Stimulated activated naive CD8-positive, alpha-beta T cell treated with anti-CD3 and anti-CD28 coated beads, Interleukin-15, amount 100 ng/mL, for 72 hours (primary cell): Measurements from ENCODE around the gene ADAM19.
A peak's percentile ranks its signal among the peaks of the same experiment; 100 is the strongest.

Experiments used
- ATAC-seq: fragments of 150-1000 bp; cut with Tn5 transposase; 2 replicates; pipeline ENCODE4 v1.10.0; 2021; ENCODE audit warnings: mild to moderate bottlenecking, moderate library complexity
- DNase-seq, 2 donors: peaks; one replicate each; pipeline ENCODE4 v3.0.0; 2021 to 2022
- H3K27ac Mint-ChIP-seq, 2 donors: one replicate each; pipeline ENCODE4 v1.8.0; 2022; ENCODE audit warnings: mild to moderate bottlenecking in 2 of 2, mixed read lengths in 2 of 2, moderate library complexity in 2 of 2
- H3K27me3 Mint-ChIP-seq: one replicate; pipeline ENCODE4 v1.8.0; 2022; ENCODE audit warnings: mixed read lengths
- H3K4me1 Mint-ChIP-seq: one replicate; pipeline ENCODE4 v1.8.0; 2022; ENCODE audit warnings: mild to moderate bottlenecking, mixed read lengths
- H3K4me3 Mint-ChIP-seq, 2 donors: one replicate each; pipeline ENCODE4 v1.8.0; 2022; ENCODE audit warnings: mild to moderate bottlenecking in 2 of 2, mixed read lengths in 2 of 2, moderate library complexity in 1 of 2
- H3K9me3 Mint-ChIP-seq, 2 donors: one replicate each; pipeline ENCODE4 v1.8.0; 2022; ENCODE audit warnings: mixed read lengths in 2 of 2

ADAM19 gene

DNA sequence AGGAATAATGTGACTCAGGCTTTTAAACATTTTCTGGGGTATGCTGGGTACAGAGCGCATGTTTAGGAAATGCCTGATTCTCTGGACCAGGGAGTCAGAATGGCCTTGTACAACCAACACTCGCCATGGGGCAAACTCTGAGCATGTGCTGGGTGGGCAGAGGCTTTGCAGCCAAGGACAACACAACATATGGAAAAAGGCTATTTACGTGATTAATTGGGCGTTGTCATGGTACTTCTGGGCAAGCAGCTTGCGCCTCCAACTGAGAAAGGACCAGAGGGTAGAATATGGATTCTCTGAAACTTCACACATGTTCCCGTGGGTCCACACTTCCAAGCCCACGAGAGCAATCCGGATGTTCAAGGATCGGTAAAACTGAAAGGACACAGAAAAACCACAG lies 66.5 kb downstream of the ADAM19 start:
- ATAC-seq = no peak
- no peak overlapping the region for H3K27ac Mint-ChIP-seq
- no peak for DNase-seq
- H3K27me3 Mint-ChIP-seq = peaks cover 28% of the 10 kb centered on the region
- H3K9me3 Mint-ChIP-seq = no peaks in the 10 kb centered on the region
- H3K4me1 Mint-ChIP-seq = no peaks in the 10 kb centered on the region
- no peak overlapping the region for H3K4me3 Mint-ChIP-seq

DNA sequence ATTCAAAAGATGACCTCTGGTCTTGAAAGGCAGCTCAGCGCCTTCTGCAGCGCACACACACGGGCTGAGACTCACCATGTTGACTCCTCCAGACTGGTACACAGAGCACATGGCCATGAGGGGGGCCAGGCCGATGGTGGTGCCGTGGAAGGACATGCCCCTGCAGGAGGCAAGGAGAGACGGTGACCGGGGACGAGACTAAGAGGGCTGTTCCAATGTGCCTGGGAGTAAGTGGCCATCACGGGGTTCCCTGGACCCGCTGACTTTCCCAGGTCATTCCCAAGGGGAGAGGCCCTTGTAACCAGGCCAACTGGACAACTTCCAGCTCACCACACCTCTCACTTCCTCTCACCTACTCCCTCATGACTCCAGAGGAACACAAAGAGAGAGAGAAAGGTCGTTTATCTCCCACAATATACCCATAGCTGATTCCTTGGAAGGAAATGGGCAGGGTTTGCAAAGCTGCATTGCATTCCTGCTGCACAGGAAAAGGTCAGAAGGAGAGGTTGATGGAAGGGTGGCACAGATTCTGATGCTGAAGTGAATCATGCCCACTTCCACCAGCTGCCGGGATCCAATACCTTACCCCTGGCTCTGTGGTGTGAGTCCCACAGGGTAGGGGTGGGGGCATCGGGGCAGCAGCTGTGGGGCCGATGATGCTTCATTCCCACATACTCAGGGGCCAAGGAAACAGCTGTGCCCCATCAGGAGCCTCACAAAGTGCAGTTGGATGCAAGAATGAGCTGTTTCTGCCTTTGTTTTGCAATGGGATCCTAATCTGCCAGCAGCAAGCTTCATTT lies 68.4 kb downstream of the ADAM19 start:
- peaks cover 3% of the 10 kb centered on the region for H3K4me1 Mint-ChIP-seq
- no peak overlapping the region for H3K27ac Mint-ChIP-seq
- H3K4me3 Mint-ChIP-seq = no peak overlapping the region
- H3K27me3 Mint-ChIP-seq = peaks cover 28% of the 10 kb centered on the region
- no peak for DNase-seq
- no peak for ATAC-seq
- no peaks in the 10 kb centered on the region for H3K9me3 Mint-ChIP-seq

GRCh38 chr5:157506066-157506590 lies 69.4 kb downstream of the ADAM19 start:
- Mint-ChIP-seq H3K4me1 (peaks cover 4% of the 10 kb centered on the region), H3K27ac (peak overlapping the region in 1 of 2 donors; percentile 35), H3K27me3 (peaks cover 28% of the 10 kb centered on the region), H3K9me3 (no peaks in the 10 kb centered on the region), H3K4me3 (no peak overlapping the region)
- DNase-seq (no peak), ATAC-seq (no peak)

DNA sequence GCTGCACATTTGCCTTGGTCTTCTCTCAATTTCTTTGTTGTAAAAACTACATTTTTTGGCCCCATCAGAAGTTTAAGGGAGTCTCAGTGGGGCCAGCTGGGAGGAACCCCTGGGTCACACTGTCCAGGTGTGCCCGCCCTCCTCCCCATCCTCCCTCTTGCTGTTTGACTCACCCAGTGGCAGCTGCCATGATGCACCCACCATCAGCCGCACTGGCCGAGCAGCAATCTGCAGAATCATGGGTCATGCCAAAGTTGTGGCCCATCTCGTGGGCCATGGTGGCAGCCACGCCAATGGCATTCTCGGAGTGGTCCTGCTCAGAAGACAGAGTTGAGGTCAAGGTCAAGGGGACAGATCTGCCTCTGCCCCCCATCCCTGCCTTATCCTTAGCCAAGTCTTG lies 70.1 kb downstream of the ADAM19 start:
- Mint-ChIP-seq H3K27me3 (peaks cover 28% of the 10 kb centered on the region), H3K4me1 (peaks cover 4% of the 10 kb centered on the region), H3K4me3 (no peak overlapping the region), H3K9me3 (no peaks in the 10 kb centered on the region), H3K27ac (no peak overlapping the region)
- no peak for DNase-seq
- no peak for ATAC-seq

DNA sequence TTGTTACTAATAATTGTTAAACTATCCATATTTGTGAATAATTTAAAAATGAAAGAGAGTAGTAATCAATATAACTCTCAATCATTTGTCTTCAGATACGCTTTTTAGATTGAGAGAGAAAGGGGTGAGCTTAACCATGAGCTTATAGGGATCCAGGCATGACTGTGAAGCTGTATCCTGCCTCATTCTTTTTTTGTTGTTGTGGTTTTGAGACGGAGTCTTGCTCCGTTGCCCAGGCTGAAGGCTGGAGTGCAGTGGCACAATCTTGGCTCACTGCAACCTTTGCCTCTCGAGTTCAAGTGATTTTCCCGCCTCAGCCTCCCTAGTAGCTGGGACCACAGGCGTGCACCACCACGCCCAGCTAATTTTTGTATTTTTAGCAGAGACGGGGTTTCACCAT lies 71.5 kb downstream of the ADAM19 start:
- ATAC-seq (no peak), DNase-seq (no peak)
- Mint-ChIP-seq H3K9me3 (no peaks in the 10 kb centered on the region), H3K27ac (no peak overlapping the region), H3K4me1 (peaks cover 4% of the 10 kb centered on the region), H3K4me3 (no peak overlapping the region), H3K27me3 (peaks cover 24% of the 10 kb centered on the region)

- Mint-ChIP-seq H3K4me3 (no peak overlapping the region), H3K27me3 (peaks cover 16% of the 10 kb centered on the region), H3K4me1 (peaks cover 4% of the 10 kb centered on the region), H3K9me3 (no peaks in the 10 kb centered on the region), H3K27ac (no peak overlapping the region)
- ATAC-seq (no peak), DNase-seq (no peak)
These were observed 73.4 kb downstream of the ADAM19 start for GRCh38 chr5:157502143-157502647.

DNA sequence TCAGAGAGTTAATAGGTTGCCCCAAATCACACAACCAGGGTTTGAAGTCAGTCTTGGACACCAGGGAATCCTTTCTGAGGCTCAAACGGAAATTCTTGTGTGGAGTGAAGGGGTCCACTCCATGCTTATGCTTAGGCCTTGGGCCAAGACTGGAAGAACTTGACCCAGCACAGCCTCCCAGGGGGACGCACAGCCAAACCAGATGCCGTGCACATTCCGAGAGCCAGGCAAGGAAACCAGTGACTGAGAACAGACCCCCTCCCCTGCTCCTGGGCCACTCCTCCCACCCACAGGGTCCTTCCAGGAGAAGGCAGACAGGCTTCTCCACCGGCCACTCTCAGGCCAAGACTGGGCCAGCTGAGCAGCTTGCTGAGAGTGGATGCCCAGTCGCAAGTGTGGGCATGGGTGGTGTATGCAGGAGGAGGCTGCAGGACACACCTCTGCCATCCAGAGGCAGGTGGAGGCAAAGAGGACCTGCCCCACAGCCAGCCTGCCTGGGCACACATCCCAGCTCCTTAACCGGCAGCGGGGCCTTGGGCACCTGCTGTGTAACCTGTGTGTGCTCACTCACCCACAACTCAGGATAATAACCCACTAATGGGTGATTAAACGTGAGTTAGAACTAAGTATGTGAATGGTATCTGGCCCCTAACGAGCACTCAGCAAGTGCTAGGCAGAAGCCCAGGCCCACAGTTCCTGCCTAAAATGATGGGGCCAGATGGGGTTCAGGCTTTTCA lies 77.5 kb downstream of the ADAM19 start:
- peak; percentile 26 for ATAC-seq
- H3K27ac Mint-ChIP-seq = no peak overlapping the region
- peaks cover 4% of the 10 kb centered on the region for H3K4me1 Mint-ChIP-seq
- no peaks in the 10 kb centered on the region for H3K9me3 Mint-ChIP-seq
- no peak for DNase-seq
- H3K27me3 Mint-ChIP-seq = no peaks in the 10 kb centered on the region
- H3K4me3 Mint-ChIP-seq = no peak overlapping the region

- no peak overlapping the region for H3K4me3 Mint-ChIP-seq
- H3K27me3 Mint-ChIP-seq = no peaks in the 10 kb centered on the region
- no peak overlapping the region for H3K27ac Mint-ChIP-seq
- no peak for DNase-seq
- ATAC-seq = no peak
- H3K9me3 Mint-ChIP-seq = no peaks in the 10 kb centered on the region
- H3K4me1 Mint-ChIP-seq = no peaks in the 10 kb centered on the region
These were observed 78.7 kb downstream of the ADAM19 start for GRCh38 chr5:157496864-157497263.

DNA sequence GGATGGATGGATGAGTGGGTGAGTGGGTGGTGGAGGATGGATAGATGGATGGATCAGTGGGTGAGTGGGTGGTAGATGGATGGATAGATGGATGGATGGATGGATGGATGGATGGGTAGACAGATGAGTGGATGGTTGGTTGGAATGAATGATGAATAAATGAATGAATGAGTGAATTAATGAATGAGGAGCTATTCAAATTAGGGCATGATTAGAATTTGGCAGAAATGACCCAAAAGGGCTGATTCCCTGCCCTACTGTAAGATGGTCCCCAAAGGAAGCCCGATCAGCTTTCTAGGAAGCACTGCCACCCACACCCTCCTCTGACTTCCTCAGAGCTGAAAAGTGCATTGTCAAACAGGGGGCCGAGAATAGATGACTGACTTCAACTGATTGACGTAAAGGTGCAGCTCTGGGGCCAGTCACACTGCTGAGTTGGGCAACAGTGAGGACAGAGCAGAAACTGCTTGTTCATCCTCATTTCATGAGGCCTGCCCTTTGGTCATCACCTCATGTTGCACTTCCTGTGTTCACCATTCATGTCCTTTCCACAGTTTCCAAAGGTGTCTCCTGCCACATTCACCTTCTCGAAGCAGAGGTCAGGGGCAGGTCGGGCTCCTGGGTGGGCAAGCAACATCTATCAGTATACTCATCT lies 81.3 kb downstream of the ADAM19 start:
- Mint-ChIP-seq H3K9me3 (no peaks in the 10 kb centered on the region), H3K27me3 (no peaks in the 10 kb centered on the region), H3K4me3 (no peak overlapping the region), H3K27ac (no peak overlapping the region), H3K4me1 (no peaks in the 10 kb centered on the region)
- DNase-seq = no peak
- ATAC-seq = no peak

- H3K4me1 Mint-ChIP-seq = no peaks in the 10 kb centered on the region
- no peaks in the 10 kb centered on the region for H3K27me3 Mint-ChIP-seq
- H3K9me3 Mint-ChIP-seq = no peaks in the 10 kb centered on the region
- ATAC-seq (no peak), DNase-seq (no peak)
- H3K27ac Mint-ChIP-seq = peak overlapping the region in 1 of 2 donors; percentile 49
- no peak overlapping the region for H3K4me3 Mint-ChIP-seq
These were observed 82.7 kb downstream of the ADAM19 start for GRCh38 chr5:157492886-157493285.

DNA sequence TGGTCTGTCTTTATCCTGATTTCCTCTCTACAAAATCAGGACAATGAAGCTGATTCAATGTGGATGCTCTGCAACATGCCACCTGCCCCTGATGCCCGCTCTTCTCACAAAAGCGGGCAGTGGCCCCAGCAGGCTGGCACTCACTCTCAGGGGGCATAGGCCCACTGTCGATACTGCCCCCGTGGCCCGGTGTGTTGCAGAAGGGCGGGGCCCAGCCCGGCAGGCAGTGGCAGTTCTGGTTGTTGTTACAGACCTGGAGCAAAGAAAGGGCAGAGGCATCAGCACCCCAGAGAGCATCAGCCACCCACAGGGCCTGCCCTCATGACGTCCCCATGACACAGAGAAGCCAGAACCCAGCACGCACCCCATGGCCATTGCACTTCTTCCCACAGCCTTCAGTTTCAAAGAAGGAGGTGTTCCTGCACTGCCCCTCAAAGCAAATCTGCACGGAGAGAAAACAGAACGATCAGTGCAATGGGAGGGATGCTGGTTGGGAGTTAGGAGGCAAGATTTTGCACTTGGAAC lies 84.0 kb downstream of the ADAM19 start:
- H3K4me3 Mint-ChIP-seq = no peak overlapping the region
- ATAC-seq (no peak), DNase-seq (no peak)
- peaks cover 13% of the 10 kb centered on the region for H3K27me3 Mint-ChIP-seq
- no peak overlapping the region for H3K27ac Mint-ChIP-seq
- H3K4me1 Mint-ChIP-seq = peaks cover 9% of the 10 kb centered on the region
- H3K9me3 Mint-ChIP-seq = no peaks in the 10 kb centered on the region

- H3K27me3 Mint-ChIP-seq = peaks cover 26% of the 10 kb centered on the region
- peak overlapping the region in 1 of 2 donors; percentile 50 for H3K27ac Mint-ChIP-seq
- peak; percentile 37 for ATAC-seq
- DNase-seq = no peak
- H3K4me3 Mint-ChIP-seq = no peak overlapping the region
- no peaks in the 10 kb centered on the region for H3K9me3 Mint-ChIP-seq
- H3K4me1 Mint-ChIP-seq = peaks cover 11% of the 10 kb centered on the region
These were observed 88.2 kb downstream of the ADAM19 start for GRCh38 chr5:157487358-157487757.

DNA sequence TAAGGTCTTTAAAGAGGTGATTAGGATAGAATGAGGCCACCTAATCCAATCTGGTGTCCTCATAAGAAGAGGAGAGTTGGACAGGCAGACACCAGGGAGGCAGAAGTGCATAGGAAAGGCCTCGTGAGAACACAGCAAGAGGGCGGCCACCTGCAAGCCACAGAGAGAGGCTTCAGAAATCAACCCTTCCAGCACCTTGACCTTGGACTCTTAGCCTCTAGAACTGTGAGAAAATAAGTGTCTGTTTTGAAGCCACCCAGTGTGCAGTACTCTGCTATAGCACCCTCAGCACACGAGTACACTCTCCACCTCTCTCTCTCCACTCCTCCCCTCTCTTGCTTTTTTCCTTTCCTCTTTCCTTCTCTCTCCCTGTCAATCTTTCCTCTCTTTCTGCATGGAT lies 88.7 kb downstream of the ADAM19 start:
- H3K27me3 Mint-ChIP-seq = peaks cover 26% of the 10 kb centered on the region
- DNase-seq (no peak), ATAC-seq (peak; percentile 43)
- no peaks in the 10 kb centered on the region for H3K9me3 Mint-ChIP-seq
- peak overlapping the region in 1 of 2 donors; percentile 50 for H3K27ac Mint-ChIP-seq
- peaks cover 11% of the 10 kb centered on the region for H3K4me1 Mint-ChIP-seq
- no peak overlapping the region for H3K4me3 Mint-ChIP-seq

DNA sequence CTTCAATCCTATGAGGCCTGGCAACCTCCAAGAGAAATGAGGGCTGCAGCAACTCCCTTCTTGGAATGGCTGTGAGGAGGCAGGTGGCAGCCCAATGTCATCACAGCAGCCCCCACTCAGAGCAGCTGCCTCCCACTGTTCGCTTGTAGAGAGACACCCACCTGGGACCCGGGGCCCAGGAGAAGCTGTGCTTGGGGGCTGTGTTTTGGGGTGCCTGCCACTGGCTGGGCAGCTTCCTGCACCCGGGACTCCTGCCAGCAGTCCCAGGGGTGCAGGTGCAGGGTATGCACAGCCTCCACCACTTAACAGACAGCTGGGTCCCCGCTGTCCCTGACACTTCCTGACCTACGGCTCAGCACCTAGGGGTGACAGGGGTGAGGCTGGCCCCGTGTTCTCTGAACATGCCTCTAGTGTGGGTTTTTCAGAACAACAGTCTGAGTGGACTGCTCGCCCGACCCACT lies 89.3 kb downstream of the ADAM19 start:
- no peak overlapping the region for H3K27ac Mint-ChIP-seq
- peak; percentile 44 for ATAC-seq
- peaks cover 11% of the 10 kb centered on the region for H3K4me1 Mint-ChIP-seq
- H3K4me3 Mint-ChIP-seq = no peak overlapping the region
- peaks cover 26% of the 10 kb centered on the region for H3K27me3 Mint-ChIP-seq
- H3K9me3 Mint-ChIP-seq = no peaks in the 10 kb centered on the region
- no peak for DNase-seq

DNA sequence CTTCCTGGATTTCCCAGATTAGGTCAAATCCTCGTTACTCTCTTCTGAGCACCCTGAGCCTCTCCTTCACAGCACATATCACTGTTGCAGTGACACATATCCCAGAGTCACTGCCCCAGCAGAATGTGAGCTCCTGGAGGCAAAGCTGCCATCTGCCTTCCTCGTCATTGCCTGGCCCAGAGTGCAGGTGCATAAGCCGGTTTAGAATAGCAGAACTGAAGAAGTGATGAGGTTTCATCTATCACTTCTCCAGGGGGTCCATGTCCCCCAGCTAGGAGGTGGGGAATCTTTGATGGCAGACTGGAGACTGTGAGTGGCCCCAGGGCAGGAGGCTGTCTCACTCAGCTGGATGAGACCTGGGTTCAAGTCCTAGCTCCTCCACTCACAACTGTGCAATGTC lies 89.8 kb downstream of the ADAM19 start:
- peaks cover 11% of the 10 kb centered on the region for H3K4me1 Mint-ChIP-seq

More for the DNA sequence above, 89.8 kb downstream of the ADAM19 start:
- H3K4me3 Mint-ChIP-seq = no peak overlapping the region
- no peak overlapping the region for H3K27ac Mint-ChIP-seq
- H3K27me3 Mint-ChIP-seq = peaks cover 26% of the 10 kb centered on the region
- no peak for ATAC-seq
- no peak for DNase-seq
- H3K9me3 Mint-ChIP-seq = no peaks in the 10 kb centered on the region
